Keratinocyte (primary cell): Measurements from ENCODE around the gene DDAH1. TPM values are rescaled to one million over a fixed set of nuclear protein-coding genes. Genes with fewer than 3 reads are reported as not detected.

Experiments used
- DNase-seq: peaks from one replicate; pipeline ENCODE4 v3.0.0-alpha.2; 2011; ENCODE audit warnings: low read depth, missing footprints, low spot score
- FAIRE-seq: peaks from 2 replicates; lab custom pipeline; 2011; peaks lifted over from hg19 to GRCh38; lab: Jason Lieb, UNC
- H2AFZ ChIP-seq: 2 replicates; pipeline ENCODE4 v1.6.0; 2012; ENCODE audit warnings: low read length, control low read depth, inconsistent platforms; ENCODE audit not compliant: control insufficient read depth
- H3K27ac ChIP-seq: 2 replicates; pipeline ENCODE4 v1.5.1; 2011; ENCODE audit warnings: low read length; ENCODE audit not compliant: control insufficient read depth, insufficient read depth
- H3K27me3 ChIP-seq: 3 replicates; pipeline ENCODE4 v1.6.0; 2011; ENCODE audit warnings: low read length; ENCODE audit not compliant: control insufficient read depth, insufficient read depth; ENCODE audit errors: extremely low read depth
- H3K36me3 ChIP-seq, 2 experiments: 2 replicates in 1 of 2; 3 replicates in 1 of 2; pipeline ENCODE4 v1.5.1; 2011; ENCODE audit warnings: low read length in 2 of 2, mild to moderate bottlenecking in 1 of 2; ENCODE audit not compliant: control insufficient read depth in 2 of 2, insufficient read depth in 2 of 2; ENCODE audit errors: extremely low read depth in 1 of 2
- H3K4me1 ChIP-seq: 3 replicates; pipeline ENCODE4 v1.5.1; 2011; ENCODE audit warnings: low read length; ENCODE audit not compliant: control insufficient read depth, insufficient read depth; ENCODE audit errors: extremely low read depth
- H3K4me2 ChIP-seq: 3 replicates; pipeline ENCODE4 v1.6.0; 2011; ENCODE audit warnings: low read depth, low read length; ENCODE audit not compliant: control insufficient read depth, insufficient read depth; ENCODE audit errors: extremely low read depth
- H3K4me3 ChIP-seq, 3 experiments: fragments of 200-600 bp in 1 of 3; sonication (generic) in 1 of 3; 2 replicates in 2 of 3; 3 replicates in 1 of 3; pipeline ENCODE4 v1.5.1; 2011 to 2016; ENCODE audit warnings: low read length in 3 of 3, mild to moderate bottlenecking in 3 of 3, control low read depth in 2 of 3, inconsistent platforms in 1 of 3, low read depth in 1 of 3, mixed read lengths in 1 of 3, mixed run types in 1 of 3, moderate library complexity in 1 of 3; ENCODE audit not compliant: control insufficient read depth in 2 of 3, insufficient read depth in 2 of 3; ENCODE audit errors: extremely low read depth in 1 of 3
- H3K79me2 ChIP-seq: 2 replicates; pipeline ENCODE4 v1.6.0; 2012; ENCODE audit warnings: low read length; ENCODE audit not compliant: control insufficient read depth, insufficient read depth
- H3K9ac ChIP-seq: 3 replicates; pipeline ENCODE4 v1.6.0; 2011; ENCODE audit warnings: low read length; ENCODE audit not compliant: control insufficient read depth, insufficient read depth; ENCODE audit errors: extremely low read depth
- H3K9me1 ChIP-seq: 3 replicates; pipeline ENCODE4 v1.6.0; 2011; ENCODE audit warnings: low read length; ENCODE audit not compliant: control insufficient read depth, insufficient read depth; ENCODE audit errors: extremely low read depth
- H3K9me3 ChIP-seq: 2 replicates; pipeline ENCODE4 v1.5.1; 2012; ENCODE audit warnings: low read depth, low read length; ENCODE audit not compliant: control insufficient read depth
- H4K20me1 ChIP-seq: 3 replicates; pipeline ENCODE4 v1.6.0; 2011; ENCODE audit warnings: low read length; ENCODE audit not compliant: control insufficient read depth, insufficient read depth; ENCODE audit errors: extremely low read depth
- CTCF ChIP-seq, 3 experiments: IDR thresholded peaks in 1 of 3; conservative IDR thresholded peaks in 1 of 3; optimal IDR thresholded peaks in 1 of 3; 2 replicates in 2 of 3; 3 replicates in 1 of 3; pipeline versions ENCODE3 to v1.5.1; 2011; ENCODE audit warnings: low read length in 3 of 3, mild to moderate bottlenecking in 3 of 3, moderate library complexity in 2 of 3, control low read depth in 1 of 3, inconsistent platforms in 1 of 3; ENCODE audit not compliant: insufficient read depth in 2 of 3; ENCODE audit errors: extremely low read depth in 1 of 3
- EZH2 ChIP-seq: IDR thresholded peaks from one replicate; pipeline ENCODE4 v1.6.1; 2012; ENCODE audit warnings: inconsistent platforms, mild to moderate bottlenecking, low read length, moderate library complexity
- dilution Hi-C: fragments of 300-500 bp; cut with MboI; formaldehyde crosslinking; loops from one replicate; pipeline ENCODE4 v1.7.0; 2020; ENCODE audit warnings: low sequenced_read_pairs; ENCODE audit not compliant: extremely low pct_ligation_motif_present
- polyA plus RNA-seq, 5 experiments: library from polyadenylated mRNA; depleted of rRNA in 3 of 5; stranded (reverse) in 3 of 5; stranded (forward) in 1 of 5; unstranded in 1 of 5; fragments of >200 nt; gene quantifications; 1 replicate in 1 of 5; 2 replicates in 3 of 5; 3 replicates in 1 of 5; pipeline versions ENCODE4 v1.2.1 to v1.2.3, GENCODE V29; 2011 to 2012; ENCODE audit warnings: missing spikeins in 2 of 5, low read depth in 1 of 5, low replicate concordance in 1 of 5

The DDAH1 gene
- polyA plus RNA-seq, 1 donor (not counting 4 experiments of a cell fraction or from before 2014, with no cell fraction given), result 5.8 TPM

GRCh38 chr1:85278853-85279314, 186.1 kb downstream of the DDAH1 start:
- peak overlapping the region; percentile 86 for H3K4me2 ChIP-seq
- H4K20me1 ChIP-seq, result no peaks in the 10 kb centered on the region
- peak overlapping the region in 2 of 3 experiments; percentile 3 to 58 for H3K4me3 ChIP-seq
- dilution Hi-C loops, result no loop called here
- no peaks in the 10 kb centered on the region for H3K9me3 ChIP-seq
- H3K36me3 ChIP-seq, result peaks cover 0 to 1% of the 10 kb centered on the region in 2 experiments
- peak overlapping the region; percentile 81 for H3K27ac ChIP-seq
- FAIRE-seq (peak; percentile 95), DNase-seq (peak; percentile 53)
- H2AFZ ChIP-seq, result peak overlapping the region; percentile 55
- H3K9me1 ChIP-seq, result peaks cover under 1% of the 10 kb centered on the region
- peak overlapping the region; percentile 53 for H3K9ac ChIP-seq
- peaks cover 51% of the 10 kb centered on the region for H3K4me1 ChIP-seq
- no peak for TF ChIP-seq CTCF (optimal IDR thresholded peaks at IDR 0.05 in 1 of 3, IDR thresholded peaks at IDR 0.05 in 1 of 3, conservative IDR thresholded peaks at IDR 0.05 in 1 of 3; ENCODE audit: extremely low read depth in 1 of 3, insufficient read depth in 2 of 3, low read length in 3 of 3)
- no peak for TF ChIP-seq EZH2
- peaks cover 25% of the 10 kb centered on the region for H3K79me2 ChIP-seq
- no peaks in the 10 kb centered on the region for H3K27me3 ChIP-seq

- peaks cover 36% of the 10 kb centered on the region for H3K79me2 ChIP-seq
- no peaks in the 10 kb centered on the region for H3K9me3 ChIP-seq
- peaks cover 52% of the 10 kb centered on the region for H3K4me1 ChIP-seq
- H3K36me3 ChIP-seq, result peaks cover 0 to 3% of the 10 kb centered on the region in 2 experiments
- TF ChIP-seq CTCF (optimal IDR thresholded peaks at IDR 0.05 in 1 of 3, IDR thresholded peaks at IDR 0.05 in 1 of 3, conservative IDR thresholded peaks at IDR 0.05 in 1 of 3; ENCODE audit: extremely low read depth in 1 of 3, insufficient read depth in 2 of 3, low read length in 3 of 3) (no peak), EZH2 (no peak)
- no peak for FAIRE-seq
- no peaks in the 10 kb centered on the region for H4K20me1 ChIP-seq
- peak overlapping the region; percentile 91 for H3K27ac ChIP-seq
- peaks cover 4% of the 10 kb centered on the region for H3K9me1 ChIP-seq
- DNase-seq, result no peak
- dilution Hi-C loops, result no loop called here
- no peak overlapping the region for H3K4me3 ChIP-seq
- no peak overlapping the region for H2AFZ ChIP-seq
- no peak overlapping the region for H3K4me2 ChIP-seq
- no peak overlapping the region for H3K9ac ChIP-seq
- H3K27me3 ChIP-seq, result no peaks in the 10 kb centered on the region
Observed at GRCh38 chr1:85277802-85278201, 187.2 kb downstream of the DDAH1 start.
